HCT116 (cell line): ENCODE measurements around the gene PRRX2. TPM values are rescaled to one million over a fixed set of nuclear protein-coding genes. Genes with fewer than 3 reads are reported as not detected.

ENCODE experiments used
- ATAC-seq: fragments of 200-7000 bp; cut with Tn5 transposase; 2 replicates; pipeline ENCODE4 v1.9.1; 2020; ENCODE audit warnings: mild to moderate bottlenecking, moderate library complexity
- BruUV-seq: library from RNA; stranded (reverse); fragments of 400-500 nt; replicated peaks from 2 replicates; lab custom pipeline; 2021; lab: Mats Ljungman, UMichigan
- CTCF ChIA-PET: fragments of 300-600 bp; sonication (Branson Sonifier 250); formaldehyde crosslinking; loops from one replicate; lab custom pipeline; 2021; ENCODE audit warnings: antibody characterized with exemption; lab: Charles Lee
- POLR2A ChIA-PET: fragments of 300-600, 350-600 bp; sonication (Branson Sonifier 250); formaldehyde crosslinking; loops from one replicate; lab custom pipeline; 2021; ENCODE audit warnings: antibody characterized with exemption; lab: Charles Lee
- RAD21 ChIA-PET, 2 experiments: fragments of 300-600 bp; sonication (Branson Sonifier 250); formaldehyde crosslinking; loops; one replicate each; lab custom pipeline; 2023; ENCODE audit warnings: low total read pairs in 2 of 2; ENCODE audit not compliant: uncharacterized antibody in 2 of 2, unreplicated experiment in 2 of 2, low non-redundant PET in 1 of 2; lab: Charles Lee
- DNase-seq: peaks from one replicate; pipeline ENCODE4 v3.0.0-alpha.2; 2010; ENCODE audit warnings: low read depth, low spot score
- H2AFZ ChIP-seq: fragments of 200-600 bp; shearing (Covaris generic), sonication (generic); 2 replicates; pipeline ENCODE4 v1.6.1; 2017; ENCODE audit warnings: low read depth, mixed run types, mixed read lengths, antibody characterized with exemption, low read length; ENCODE audit not compliant: poor library complexity, severe bottlenecking
- H3K27ac ChIP-seq: 2 replicates; pipeline ENCODE4 v1.5.1; 2012; ENCODE audit warnings: low read depth, low read length
- H3K27me3 ChIP-seq: fragments of 200-600 bp; sonication (generic); 2 replicates; pipeline ENCODE4 v1.6.1; 2016; ENCODE audit warnings: mixed run types, low read length, mixed read lengths; ENCODE audit not compliant: insufficient read depth
- H3K36me3 ChIP-seq, 2 experiments: fragments of 200-500 bp in 1 of 2; fragments of 200-600 bp in 1 of 2; sonication (Bioruptor generic) in 1 of 2; sonication (generic) in 1 of 2; 2 replicates each; pipeline versions ENCODE4 v1.5.1 to v1.6.1; 2014 to 2016; ENCODE audit warnings: low read length in 2 of 2, inconsistent platforms in 1 of 2, mixed read lengths in 1 of 2, mixed run types in 1 of 2; ENCODE audit not compliant: insufficient read depth in 2 of 2, control insufficient read depth in 1 of 2
- H3K4me1 ChIP-seq, 2 experiments: fragments of 200-600 bp in 1 of 2; sonication (generic) in 1 of 2; 2 replicates each; pipeline versions ENCODE4 v1.5.1 to v1.6.1; 2012 to 2017; ENCODE audit warnings: low read length in 2 of 2, inconsistent platforms in 1 of 2, mild to moderate bottlenecking in 1 of 2, mixed read lengths in 1 of 2, mixed run types in 1 of 2, moderate library complexity in 1 of 2; ENCODE audit not compliant: insufficient read depth in 2 of 2, control insufficient read depth in 1 of 2
- H3K4me2 ChIP-seq: fragments of 200-600 bp; sonication (generic); 2 replicates; pipeline ENCODE4 v1.6.1; 2017; ENCODE audit warnings: mixed run types, low read length, mixed read lengths
- H3K4me3 ChIP-seq, 2 experiments: fragments of 200-600 bp in 1 of 2; sonication (generic) in 1 of 2; replicated peaks in 1 of 2; 2 replicates each; pipeline ENCODE4 v1.5.1; 2011 to 2016; ENCODE audit warnings: low read length in 2 of 2, control low read depth in 1 of 2, low read depth in 1 of 2, mild to moderate bottlenecking in 1 of 2, mixed read lengths in 1 of 2, mixed run types in 1 of 2
- H3K79me2 ChIP-seq: fragments of 200-600 bp; sonication (generic); 2 replicates; pipeline ENCODE4 v1.6.1; 2017; ENCODE audit warnings: mild to moderate bottlenecking, mixed run types, low read length, moderate library complexity, mixed read lengths; ENCODE audit not compliant: insufficient read depth
- H3K9ac ChIP-seq: fragments of 200-600 bp; sonication (generic); 2 replicates; pipeline ENCODE4 v1.6.1; 2016; ENCODE audit warnings: low read length, mixed read lengths
- H3K9me2 ChIP-seq: fragments of 200-600 bp; sonication (generic), shearing (Covaris generic); 2 replicates; pipeline ENCODE4 v1.6.1; 2017; ENCODE audit warnings: mixed run types, mild to moderate bottlenecking, moderate library complexity; ENCODE audit not compliant: insufficient read depth
- H3K9me3 ChIP-seq, 2 experiments: fragments of 200-500 bp in 1 of 2; fragments of 200-600 bp in 1 of 2; sonication (Bioruptor generic) in 1 of 2; sonication (generic) in 1 of 2; 2 replicates each; pipeline ENCODE4 v1.6.1; 2014 to 2017; ENCODE audit warnings: low read length in 2 of 2, mixed read lengths in 2 of 2, inconsistent platforms in 1 of 2, low read depth in 1 of 2, mild to moderate bottlenecking in 1 of 2, mixed run types in 1 of 2, moderate library complexity in 1 of 2; ENCODE audit not compliant: control insufficient read depth in 1 of 2, insufficient read depth in 1 of 2
- H4K20me1 ChIP-seq: fragments of 200-600 bp; sonication (generic), shearing (Covaris generic); 2 replicates; pipeline ENCODE4 v1.6.1; 2017; ENCODE audit warnings: mixed run types, mild to moderate bottlenecking, moderate library complexity; ENCODE audit not compliant: insufficient read depth
- CEBPB ChIP-seq: IDR thresholded peaks from 2 replicates; pipeline ENCODE4 v1.6.1; 2012; ENCODE audit warnings: low read depth
- ELF1 ChIP-seq: IDR thresholded peaks from 2 replicates; pipeline ENCODE4 v1.6.1; 2012; ENCODE audit warnings: low read depth, borderline replicate concordance
- EZH2phosphoT487 ChIP-seq: fragments of 200-600 bp; IDR thresholded peaks from 2 replicates; pipeline ENCODE4 v1.6.1; 2018; ENCODE audit warnings: antibody characterized with exemption, borderline replicate concordance
- FOSL1 ChIP-seq: IDR thresholded peaks from 2 replicates; pipeline ENCODE4 v1.6.1; 2012; ENCODE audit warnings: low read depth
- POLR2AphosphoS5 ChIP-seq: IDR thresholded peaks from 2 replicates; pipeline ENCODE4 v1.6.1; 2011; ENCODE audit warnings: mild to moderate bottlenecking, low read depth, low read length, moderate library complexity
- SIN3A ChIP-seq: IDR thresholded peaks from 2 replicates; pipeline ENCODE4 v1.6.1; 2012; ENCODE audit warnings: low read depth
- SP1 ChIP-seq: IDR thresholded peaks from 2 replicates; pipeline ENCODE4 v1.6.1; 2012; ENCODE audit warnings: low read depth
- SRF ChIP-seq: IDR thresholded peaks from 2 replicates; pipeline ENCODE4 v1.6.1; 2012; ENCODE audit warnings: low read depth
- TCF7L2 ChIP-seq: IDR thresholded peaks from 2 replicates; pipeline ENCODE4 v1.7.0; 2011; ENCODE audit warnings: borderline replicate concordance, inconsistent platforms; ENCODE audit not compliant: insufficient read depth, insufficient read length; ENCODE audit errors: extremely low read depth
- YY1 ChIP-seq: IDR thresholded peaks from 2 replicates; pipeline ENCODE4 v1.6.1; 2011; ENCODE audit warnings: low read length, low read depth, moderate library complexity, mild to moderate bottlenecking; ENCODE audit not compliant: insufficient replicate concordance; ENCODE audit errors: extremely low read depth
- ZBTB33 ChIP-seq: IDR thresholded peaks from 2 replicates; pipeline ENCODE4 v1.6.1; 2011; ENCODE audit warnings: mild to moderate bottlenecking, low read length, moderate library complexity; ENCODE audit not compliant: insufficient replicate concordance; ENCODE audit errors: extremely low read depth
- ZFX ChIP-seq: fragments of 450-650 bp; IDR thresholded peaks from 2 replicates; pipeline ENCODE4 v1.6.1; 2017
- ZNF274 ChIP-seq: fragments of 200-500 bp; sonication (Bioruptor generic); IDR thresholded peaks from 2 replicates; pipeline ENCODE4 v1.6.1; 2014; ENCODE audit warnings: mild to moderate bottlenecking, low read depth, low read length, inconsistent platforms
- intact Hi-C: fragments of 100-400 bp; cut with micrococcal nuclease; formaldehyde crosslinking; loops from 2 replicates; pipeline ENCODE4 v1.10.0; 2022
- total RNA-seq: library from RNA; stranded (reverse); gene quantifications from one replicate; pipeline ENCODE4 v1.2.1, GENCODE V29; 2021; ENCODE audit not compliant: unreplicated experiment

The PRRX2 gene
- total RNA-seq, 1 experiment from 2014 or later, result 25.5 TPM

DNA sequence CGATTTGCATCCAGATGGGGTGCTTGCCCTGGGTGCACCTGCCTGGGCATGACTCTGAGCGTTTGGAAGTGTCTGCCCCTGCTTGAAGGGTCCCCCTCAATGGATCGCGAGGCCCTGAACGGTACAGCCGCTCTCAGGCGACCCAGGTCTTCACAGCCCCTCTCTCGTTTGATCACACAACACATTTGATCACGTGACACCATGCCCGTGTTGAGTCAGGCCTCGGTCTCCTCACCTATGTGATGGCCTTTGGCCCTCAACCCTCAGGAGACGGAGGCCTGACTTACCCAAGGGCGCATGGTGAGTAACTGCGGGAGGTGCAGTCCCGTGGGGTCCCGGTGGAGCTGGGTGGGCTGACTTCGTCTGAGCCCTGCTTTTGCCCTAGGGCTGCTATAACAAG, 20.5 kb upstream of the PRRX2 start:
- Histone ChIP-seq H3K9me2 (no peaks in the 10 kb centered on the region), H4K20me1 (no peaks in the 10 kb centered on the region), H3K4me3 (no peak overlapping the region), H3K27ac (no peak overlapping the region)
- POLR2A ChIA-PET, result no interaction called here
- TF ChIP-seq SRF (no peak), SP1 (no peak), FOSL1 (no peak), POLR2AphosphoS5 (no peak), SIN3A (no peak), CEBPB (no peak), TCF7L2 (no peak), ZNF274 (no peak), ZFX (no peak), ELF1 (no peak), YY1 (no peak), EZH2phosphoT487 (no peak), ZBTB33 (no peak)
- TF ChIP-seq, all 23 proteins: peak for 0
- Histone ChIP-seq H3K4me1 (peaks cover 10 to 17% of the 10 kb centered on the region in 2 experiments; a peak in 3 of 4 replicates), H2AFZ (no peak overlapping the region), H3K36me3 (no peaks in the 10 kb centered on the region), H3K4me2 (no peak overlapping the region), H3K27me3 (no peaks in the 10 kb centered on the region), H3K79me2 (peaks cover 20% of the 10 kb centered on the region), H3K9me3 (no peaks in the 10 kb centered on the region), H3K9ac (no peak overlapping the region)
- BruUV-seq, result no TSS peak
- RAD21 ChIA-PET, result interaction anchor here in 1 of 2 experiments (0.6 kb wide), 1 partner anchor 309 kb away, joined by 4 read pairs; no protein-coding TSS in a partner anchor
- ATAC-seq (no peak), DNase-seq (no peak)
- CTCF ChIA-PET, result no interaction called here
- intact Hi-C loops, result loop anchor here (5.0 kb wide), 1 partner anchor 82 kb away; no protein-coding TSS in a partner anchor
